OCI-LY3 (cell line): Measurements from ENCODE around the gene TOP3A.

Experiments used
- EZH2phosphoT487 ChIP-seq: fragments of 200-600 bp; shearing (Covaris generic); IDR thresholded peaks from 2 replicates; pipeline ENCODE4 v1.6.1; 2018; ENCODE audit warnings: antibody characterized with exemption, mixed run types, low read depth
- TF ChIP-seq, protein P1 (sequence below): fragments of 200-600, 300-600 bp; sonication (generic); IDR thresholded peaks from 2 replicates; pipeline ENCODE4 v1.5.1; 2014; ENCODE audit warnings: antibody characterized with exemption, low read length, low read depth

DNA sequence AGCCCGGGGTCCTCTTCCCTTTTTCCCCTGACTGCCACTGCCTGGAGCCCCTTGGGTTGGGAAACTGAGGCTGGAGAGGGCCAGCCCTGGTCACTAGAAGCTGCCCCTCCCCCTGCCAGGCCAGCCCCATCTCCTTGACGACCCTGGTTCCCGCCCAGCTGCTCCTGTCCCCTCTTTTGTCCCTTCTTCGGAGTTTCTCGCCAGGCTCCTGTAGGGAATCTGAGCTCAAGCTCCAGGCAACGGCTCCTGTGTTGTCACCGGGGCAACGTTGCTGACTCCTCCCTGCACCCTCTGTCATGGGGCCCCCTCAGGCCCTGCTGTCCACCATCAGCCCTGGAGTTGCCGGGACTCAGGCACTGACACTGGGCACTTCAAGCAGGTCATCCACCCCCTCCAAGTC is 83.6 kb downstream of the TOP3A start:
- TF ChIP-seq, protein P1, sequence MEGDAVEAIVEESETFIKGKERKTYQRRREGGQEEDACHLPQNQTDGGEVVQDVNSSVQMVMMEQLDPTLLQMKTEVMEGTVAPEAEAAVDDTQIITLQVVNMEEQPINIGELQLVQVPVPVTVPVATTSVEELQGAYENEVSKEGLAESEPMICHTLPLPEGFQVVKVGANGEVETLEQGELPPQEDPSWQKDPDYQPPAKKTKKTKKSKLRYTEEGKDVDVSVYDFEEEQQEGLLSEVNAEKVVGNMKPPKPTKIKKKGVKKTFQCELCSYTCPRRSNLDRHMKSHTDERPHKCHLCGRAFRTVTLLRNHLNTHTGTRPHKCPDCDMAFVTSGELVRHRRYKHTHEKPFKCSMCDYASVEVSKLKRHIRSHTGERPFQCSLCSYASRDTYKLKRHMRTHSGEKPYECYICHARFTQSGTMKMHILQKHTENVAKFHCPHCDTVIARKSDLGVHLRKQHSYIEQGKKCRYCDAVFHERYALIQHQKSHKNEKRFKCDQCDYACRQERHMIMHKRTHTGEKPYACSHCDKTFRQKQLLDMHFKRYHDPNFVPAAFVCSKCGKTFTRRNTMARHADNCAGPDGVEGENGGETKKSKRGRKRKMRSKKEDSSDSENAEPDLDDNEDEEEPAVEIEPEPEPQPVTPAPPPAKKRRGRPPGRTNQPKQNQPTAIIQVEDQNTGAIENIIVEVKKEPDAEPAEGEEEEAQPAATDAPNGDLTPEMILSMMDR: no peak
- TF ChIP-seq EZH2phosphoT487: no peak
